ENCODE results near the gene TCF12.

Gene TCF12

GRCh38 chr15:57167821-57168395 lies 249.5 kb downstream of the TCF12 start:
- no peak for DNase-seq (ENCODE audit: low read depth in 3 of 3)

- no peak for DNase-seq (ENCODE audit: low read depth in 3 of 3)
These were observed 251.2 kb downstream of the TCF12 start for GRCh38 chr15:57169643-57170042.

GRCh38 chr15:57171426-57171825 lies 253.0 kb downstream of the TCF12 start:
- no peak for DNase-seq (ENCODE audit: low read depth in 3 of 3)

- no peak for DNase-seq (ENCODE audit: low read depth in 3 of 3)
These were observed 254.5 kb downstream of the TCF12 start for GRCh38 chr15:57172925-57173324.

GRCh38 chr15:57183041-57183440 lies 264.6 kb downstream of the TCF12 start:
- DNase-seq (ENCODE audit: low read depth in 3 of 3): no peak

- DNase-seq (ENCODE audit: low read depth in 3 of 3): no peak
These were observed 265.3 kb downstream of the TCF12 start for GRCh38 chr15:57183614-57184344.

GRCh38 chr15:57184502-57184901 lies 266.1 kb downstream of the TCF12 start:
- no peak for DNase-seq (ENCODE audit: low read depth in 3 of 3)

- no peak for DNase-seq (ENCODE audit: low read depth in 3 of 3)
These were observed 267.1 kb downstream of the TCF12 start for GRCh38 chr15:57185507-57186074.

- no peak for DNase-seq (ENCODE audit: low read depth in 3 of 3)
These were observed 271.0 kb downstream of the TCF12 start for GRCh38 chr15:57189466-57189865.

- no peak for DNase-seq (ENCODE audit: low read depth in 3 of 3)
These were observed 271.8 kb downstream of the TCF12 start for GRCh38 chr15:57190208-57190607.

- DNase-seq (ENCODE audit: low read depth in 3 of 3): no peak
These were observed 274.7 kb downstream of the TCF12 start for GRCh38 chr15:57193161-57193560.

- no peak for DNase-seq (ENCODE audit: low read depth in 3 of 3)
These were observed 276.9 kb downstream of the TCF12 start for GRCh38 chr15:57195326-57195725.

GRCh38 chr15:57196865-57197264 lies 278.4 kb downstream of the TCF12 start:
- DNase-seq (ENCODE audit: low read depth in 3 of 3): no peak

- no peak for DNase-seq (ENCODE audit: low read depth in 3 of 3)
These were observed 279.7 kb downstream of the TCF12 start for GRCh38 chr15:57198131-57198530.

- no peak for DNase-seq (ENCODE audit: low read depth in 3 of 3)
These were observed 280.3 kb downstream of the TCF12 start for GRCh38 chr15:57198654-57199291.

GRCh38 chr15:57201578-57201977 lies 283.1 kb downstream of the TCF12 start:
- no peak for DNase-seq (ENCODE audit: low read depth in 3 of 3)

- no peak for DNase-seq (ENCODE audit: low read depth in 3 of 3)
These were observed 285.5 kb downstream of the TCF12 start for GRCh38 chr15:57203906-57204305.

- no peak for DNase-seq (ENCODE audit: low read depth in 3 of 3)
These were observed 286.8 kb downstream of the TCF12 start for GRCh38 chr15:57205027-57205855.

GRCh38 chr15:57205996-57206395 lies 287.6 kb downstream of the TCF12 start:
- DNase-seq (ENCODE audit: low read depth in 3 of 3): no peak

- DNase-seq (ENCODE audit: low read depth in 3 of 3): no peak
These were observed 295.4 kb downstream of the TCF12 start for GRCh38 chr15:57213862-57214261.

GRCh38 chr15:57215326-57215725 lies 296.9 kb downstream of the TCF12 start:
- no peak for DNase-seq (ENCODE audit: low read depth in 3 of 3)

GRCh38 chr15:57215881-57216280 lies 297.4 kb downstream of the TCF12 start:
- no peak for DNase-seq (ENCODE audit: low read depth in 3 of 3)
